ENCODE data around the gene N4BP2. TPM values are rescaled to one million over a fixed set of nuclear protein-coding genes. Genes with fewer than 3 reads are reported as not detected.
"Not testable (repeated sequence)": the region's sequence is repeated elsewhere in the genome, so short reads cannot be mapped to it uniquely, and the experiment has no call there.

The N4BP2 gene
- polyA plus RNA-seq, 1 experiment: 5.7 TPM

DNA sequence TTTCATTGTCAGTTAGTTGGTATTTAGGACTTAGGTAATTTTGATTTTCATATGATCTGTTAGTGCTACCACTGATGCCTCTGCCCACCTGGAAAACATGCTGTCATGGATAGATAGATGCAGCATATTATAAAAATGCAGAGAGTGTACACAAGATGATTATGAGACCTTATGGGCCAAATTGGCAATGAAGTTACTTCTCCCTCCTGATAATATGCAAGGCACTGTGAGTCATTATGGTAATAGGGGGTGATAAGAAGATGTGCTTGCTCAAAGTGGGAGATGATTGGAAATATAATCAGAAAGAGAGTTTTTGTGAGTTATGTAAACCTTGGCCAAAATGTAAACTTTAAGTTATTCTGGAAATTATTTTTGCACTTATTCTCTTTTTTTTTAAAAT lies 83.5 kb downstream of the N4BP2 start:
- ChIA-PET POLR2A (no interaction called here), CTCF (no interaction called here)
- TF ChIP-seq, protein P1, sequence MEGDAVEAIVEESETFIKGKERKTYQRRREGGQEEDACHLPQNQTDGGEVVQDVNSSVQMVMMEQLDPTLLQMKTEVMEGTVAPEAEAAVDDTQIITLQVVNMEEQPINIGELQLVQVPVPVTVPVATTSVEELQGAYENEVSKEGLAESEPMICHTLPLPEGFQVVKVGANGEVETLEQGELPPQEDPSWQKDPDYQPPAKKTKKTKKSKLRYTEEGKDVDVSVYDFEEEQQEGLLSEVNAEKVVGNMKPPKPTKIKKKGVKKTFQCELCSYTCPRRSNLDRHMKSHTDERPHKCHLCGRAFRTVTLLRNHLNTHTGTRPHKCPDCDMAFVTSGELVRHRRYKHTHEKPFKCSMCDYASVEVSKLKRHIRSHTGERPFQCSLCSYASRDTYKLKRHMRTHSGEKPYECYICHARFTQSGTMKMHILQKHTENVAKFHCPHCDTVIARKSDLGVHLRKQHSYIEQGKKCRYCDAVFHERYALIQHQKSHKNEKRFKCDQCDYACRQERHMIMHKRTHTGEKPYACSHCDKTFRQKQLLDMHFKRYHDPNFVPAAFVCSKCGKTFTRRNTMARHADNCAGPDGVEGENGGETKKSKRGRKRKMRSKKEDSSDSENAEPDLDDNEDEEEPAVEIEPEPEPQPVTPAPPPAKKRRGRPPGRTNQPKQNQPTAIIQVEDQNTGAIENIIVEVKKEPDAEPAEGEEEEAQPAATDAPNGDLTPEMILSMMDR (IDR thresholded peaks at IDR 0.05; ENCODE audit: low read depth, low read length): no peak
- no peak overlapping the region for H3K27ac ChIP-seq (ENCODE audit: low read depth, low read length)
- H3K4me3 ChIP-seq (ENCODE audit: low read depth, low read length): no peak overlapping the region
- H3K9me3 ChIP-seq (ENCODE audit: control insufficient read depth, insufficient read depth, low read length): no peaks in the 10 kb centered on the region; the same call in 1 of the 2 replicates
- DNase-seq (ENCODE audit: low read depth, low spot score): no peak
- no peaks in the 10 kb centered on the region for H3K27me3 ChIP-seq (ENCODE audit: control insufficient read depth, insufficient read depth, low read length)

DNA sequence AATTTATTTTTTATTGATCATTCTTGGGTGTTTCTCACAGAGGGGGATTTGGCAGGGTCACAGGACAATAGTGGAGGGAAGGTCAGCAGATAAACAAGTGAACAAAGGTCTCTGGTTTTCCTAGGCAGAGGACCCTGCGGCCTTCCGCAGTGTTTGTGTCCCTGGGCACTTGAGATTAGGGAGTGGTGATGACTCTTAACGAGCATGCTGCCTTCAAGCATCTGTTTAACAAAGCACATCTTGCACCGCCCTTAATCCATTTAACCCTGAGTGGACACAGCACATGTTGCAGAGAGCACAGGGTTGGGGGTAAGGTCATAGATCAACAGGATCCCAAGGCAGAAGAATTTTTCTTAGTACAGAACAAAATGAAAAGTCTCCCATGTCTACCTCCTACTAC lies 83.9 kb downstream of the N4BP2 start:
- POLR2A ChIA-PET; H3K27me3 ChIP-seq (ENCODE audit: control insufficient read depth, insufficient read depth, low read length); CTCF ChIA-PET; H3K9me3 ChIP-seq (ENCODE audit: control insufficient read depth, insufficient read depth, low read length); H3K27ac ChIP-seq (ENCODE audit: low read depth, low read length); H3K4me3 ChIP-seq (ENCODE audit: low read depth, low read length); DNase-seq (ENCODE audit: low read depth, low spot score): not testable (repeated sequence)

GRCh38 chr4:40143926-40144508 lies 87.4 kb downstream of the N4BP2 start:
- no peaks in the 10 kb centered on the region; the same call in 1 of the 2 replicates for H3K9me3 ChIP-seq (ENCODE audit: control insufficient read depth, insufficient read depth, low read length)
- no peaks in the 10 kb centered on the region for H3K27me3 ChIP-seq (ENCODE audit: control insufficient read depth, insufficient read depth, low read length)
- H3K27ac ChIP-seq (ENCODE audit: low read depth, low read length): no peak overlapping the region
- H3K4me3 ChIP-seq (ENCODE audit: low read depth, low read length): no peak overlapping the region
- POLR2A ChIA-PET: no interaction called here
- TF ChIP-seq, protein P1 (IDR thresholded peaks at IDR 0.05; ENCODE audit: low read depth, low read length): no peak
- CTCF ChIA-PET: interaction anchor here (1.1 kb wide), 1 partner anchor 166 kb away, joined by 5 read pairs; no protein-coding TSS in a partner anchor
- DNase-seq (ENCODE audit: low read depth, low spot score): no peak

DNA sequence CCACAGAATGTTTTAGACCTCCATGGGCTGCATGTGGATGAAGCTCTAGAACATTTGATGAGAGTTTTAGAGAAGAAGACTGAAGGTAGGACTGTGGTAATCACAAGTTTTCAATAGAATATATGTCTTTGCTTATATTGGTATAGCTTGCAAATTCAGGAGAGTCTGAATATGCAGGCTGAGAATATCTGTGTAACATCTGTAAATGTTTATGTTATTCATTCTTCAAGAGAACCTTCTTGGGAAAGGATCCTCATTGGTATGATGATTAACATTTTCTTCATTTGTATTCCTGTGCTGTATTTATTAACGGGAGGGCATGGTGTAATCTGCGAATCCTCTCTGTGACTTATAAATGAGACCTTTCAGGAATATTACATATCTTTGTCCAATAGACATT lies 88.1 kb downstream of the N4BP2 start:
- no peaks in the 10 kb centered on the region; the same call in 1 of the 2 replicates for H3K9me3 ChIP-seq (ENCODE audit: control insufficient read depth, insufficient read depth, low read length)
- H3K4me3 ChIP-seq (ENCODE audit: low read depth, low read length): no peak overlapping the region
- POLR2A ChIA-PET: no interaction called here
- no peaks in the 10 kb centered on the region for H3K27me3 ChIP-seq (ENCODE audit: control insufficient read depth, insufficient read depth, low read length)
- TF ChIP-seq, protein P1 (IDR thresholded peaks at IDR 0.05; ENCODE audit: low read depth, low read length): no peak
- CTCF ChIA-PET: interaction anchor here (0.9 kb wide), 1 partner anchor 180 kb away, joined by 4 read pairs; no protein-coding TSS in a partner anchor
- DNase-seq (ENCODE audit: low read depth, low spot score): peak; percentile 11
- H3K27ac ChIP-seq (ENCODE audit: low read depth, low read length): no peak overlapping the region

DNA sequence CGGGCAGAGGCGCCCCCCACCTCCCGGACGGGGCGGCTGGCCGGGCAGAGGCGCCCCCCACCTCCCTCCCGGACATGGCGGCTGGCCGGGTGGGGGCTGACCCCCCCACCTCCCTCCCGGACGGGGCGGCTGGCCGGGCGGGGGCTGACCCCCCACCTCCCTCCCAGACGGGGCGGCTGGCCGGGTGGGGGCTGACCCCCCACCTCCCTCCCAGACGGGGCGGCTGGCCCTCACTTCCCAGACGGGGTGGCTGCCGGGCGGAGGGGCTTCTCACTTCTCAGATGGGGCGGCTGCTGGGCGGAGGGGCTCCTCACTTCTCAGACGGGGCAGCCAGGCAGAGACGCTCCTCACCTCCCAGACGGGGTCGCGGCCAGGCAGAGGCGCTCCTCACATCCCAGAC lies 90.8 kb downstream of the N4BP2 start:
- not testable (repeated sequence) for DNase-seq (ENCODE audit: low read depth, low spot score)

DNA sequence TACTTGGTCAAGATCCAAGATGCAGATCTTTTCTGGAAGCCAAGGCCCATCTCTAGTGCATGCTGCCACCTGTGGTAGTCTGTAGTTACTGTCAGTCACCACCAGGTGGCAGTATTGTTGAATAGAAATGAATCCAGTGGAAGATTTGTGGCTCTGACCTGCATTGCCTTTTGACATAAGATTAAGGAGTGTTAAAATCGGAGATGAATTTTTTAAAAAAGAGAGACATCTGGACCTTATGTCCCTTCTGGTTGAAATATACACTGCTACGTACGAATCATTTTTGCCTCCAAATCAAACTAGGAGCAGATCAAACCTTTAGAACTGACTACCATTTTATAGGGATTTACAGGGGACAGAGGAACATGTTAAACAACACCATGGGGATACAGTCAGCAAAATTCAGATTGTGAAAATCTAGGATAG lies 93.3 kb downstream of the N4BP2 start:
- peak; percentile 30 for DNase-seq (ENCODE audit: low read depth, low spot score)
- CTCF ChIA-PET: interaction anchor here (0.6 to 4.2 kb wide), 25 partner anchors 10 to 1083 kb away, joined by 3 to 31 read pairs (median 4); no protein-coding TSS in a partner anchor

More for the DNA sequence above, 90.8 kb downstream of the N4BP2 start:
- H3K9me3 ChIP-seq (ENCODE audit: control insufficient read depth, insufficient read depth, low read length); CTCF ChIA-PET; H3K27me3 ChIP-seq (ENCODE audit: control insufficient read depth, insufficient read depth, low read length); H3K4me3 ChIP-seq (ENCODE audit: low read depth, low read length); H3K27ac ChIP-seq (ENCODE audit: low read depth, low read length); POLR2A ChIA-PET: not testable (repeated sequence)

More for the DNA sequence above, 93.3 kb downstream of the N4BP2 start:
- Histone ChIP-seq H3K27me3 (ENCODE audit: control insufficient read depth, insufficient read depth, low read length) (no peaks in the 10 kb centered on the region), H3K9me3 (ENCODE audit: control insufficient read depth, insufficient read depth, low read length) (peaks cover 3% of the 10 kb centered on the region; the same call in 1 of the 2 replicates), H3K27ac (ENCODE audit: low read depth, low read length) (no peak overlapping the region), H3K4me3 (ENCODE audit: low read depth, low read length) (no peak overlapping the region)
- POLR2A ChIA-PET: no interaction called here
- TF ChIP-seq, protein P1 (IDR thresholded peaks at IDR 0.05; ENCODE audit: low read depth, low read length): peak; percentile 71

Data from AG04450 (cell line).